ENCODE results near the gene ZNRF1.
"Not testable (repeated sequence)": the region's sequence is repeated elsewhere in the genome, so short reads cannot be mapped to it uniquely, and the experiment has no call there.

The ZNRF1 gene

DNA sequence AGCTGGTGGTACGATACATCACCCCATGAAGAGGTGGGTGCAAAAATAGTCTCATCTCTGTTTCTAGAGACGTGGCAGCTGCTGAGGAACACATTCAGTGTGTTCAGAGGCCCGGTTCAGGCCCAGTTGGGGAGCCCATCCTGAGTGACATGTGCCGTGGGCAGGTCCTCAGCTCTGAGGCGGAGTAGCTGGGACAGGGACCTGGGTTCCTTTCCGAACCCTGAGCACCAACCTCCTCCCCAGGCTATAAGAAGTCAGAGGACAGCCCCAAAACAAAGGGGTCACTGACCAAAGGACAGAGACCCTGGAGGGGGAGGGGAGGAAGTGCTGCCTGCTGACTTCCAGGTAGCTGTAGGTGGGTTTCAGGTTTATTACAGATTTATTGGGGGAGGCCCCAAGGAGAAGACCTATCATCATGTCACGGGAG is 112.7 kb downstream of the ZNRF1 start:
- in situ Hi-C loops (cut with MboI; ENCODE audit: low sequenced_read_pairs) = no loop called here

DNA sequence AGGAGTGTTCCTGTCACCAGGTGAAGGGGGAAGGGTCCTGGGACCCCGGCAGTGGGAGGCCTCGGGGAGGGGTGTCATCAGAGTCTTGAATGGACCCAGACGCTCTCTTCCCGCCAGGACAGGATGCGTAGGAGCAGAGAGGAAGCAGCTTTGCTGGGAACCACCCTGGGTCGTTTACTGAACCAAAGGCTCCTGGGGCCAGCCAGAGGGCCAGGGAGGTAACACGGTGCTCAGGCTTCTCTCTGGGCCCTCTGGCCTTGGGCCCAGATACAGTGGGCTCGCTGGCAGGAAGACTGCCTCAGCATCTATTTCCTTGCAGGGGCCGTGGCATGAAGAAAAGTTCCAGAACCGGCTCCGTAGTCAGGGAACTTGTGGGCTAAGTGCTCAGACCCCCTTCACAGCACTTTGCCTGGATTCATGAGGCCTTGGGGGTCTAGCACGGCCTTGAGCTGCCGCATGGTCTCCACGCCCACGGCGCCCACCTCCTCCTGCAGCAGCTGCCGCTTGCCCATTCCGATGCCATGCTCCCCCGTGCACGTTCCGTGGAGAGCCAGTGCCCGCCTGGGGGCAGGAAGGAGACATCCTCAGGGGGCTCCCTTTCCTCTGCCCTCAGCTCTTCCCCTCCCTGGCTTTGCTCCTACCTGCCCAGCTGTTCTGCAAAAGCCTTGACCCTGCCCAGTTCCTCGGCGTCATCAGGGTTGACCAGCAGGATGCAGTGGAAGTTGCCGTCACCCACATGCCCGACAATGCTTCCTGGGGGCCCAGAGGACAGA is 113.3 kb downstream of the ZNRF1 start:
- in situ Hi-C loops (cut with MboI; ENCODE audit: low sequenced_read_pairs) = no loop called here

DNA sequence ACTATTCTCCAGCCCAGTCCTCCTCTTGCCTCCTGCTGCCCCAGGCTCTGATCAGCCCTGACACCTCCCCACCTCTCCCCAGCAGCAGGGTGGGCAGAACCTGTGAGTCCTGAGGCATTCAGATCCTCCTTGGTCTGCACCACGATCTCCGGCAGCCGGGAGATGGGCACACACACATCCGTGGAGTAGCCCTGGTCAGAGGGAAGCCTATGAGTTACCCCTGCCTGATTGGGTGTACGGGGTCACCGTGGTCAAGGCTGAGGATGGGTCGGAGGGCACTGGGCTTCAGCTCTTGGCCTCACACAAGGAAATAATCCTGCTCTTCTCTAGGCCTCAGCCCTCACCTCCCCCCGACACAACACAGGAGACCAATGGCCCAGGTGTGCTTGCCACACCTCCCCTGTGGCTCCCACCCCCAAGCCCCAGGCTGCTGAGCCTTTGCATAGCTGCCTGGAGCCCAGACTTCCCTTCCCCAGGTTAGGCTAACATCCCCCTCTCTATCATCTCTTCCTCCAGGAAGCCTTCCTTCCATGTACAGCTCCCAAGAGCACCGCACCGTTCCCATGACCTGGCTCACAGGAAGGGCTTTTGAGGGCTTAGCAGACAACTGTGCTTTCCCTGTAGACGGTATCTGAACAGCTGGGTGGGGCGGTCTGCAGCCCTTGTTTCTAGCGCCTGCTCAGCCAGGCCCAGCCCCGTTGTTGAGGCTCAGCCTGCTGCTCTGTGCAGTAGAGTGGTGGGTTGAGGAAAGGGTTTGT is 114.1 kb downstream of the ZNRF1 start:
- in situ Hi-C loops (cut with MboI; ENCODE audit: low sequenced_read_pairs) = no loop called here

- in situ Hi-C loops (cut with MboI; ENCODE audit: low sequenced_read_pairs) = no loop called here
These were observed 114.8 kb downstream of the ZNRF1 start for GRCh38 chr16:75113541-75114121.

GRCh38 chr16:75114179-75114945 is 115.5 kb downstream of the ZNRF1 start:
- in situ Hi-C loops (cut with MboI; ENCODE audit: low sequenced_read_pairs) = no loop called here

- in situ Hi-C loops (cut with MboI; ENCODE audit: low sequenced_read_pairs) = no loop called here
These were observed 116.4 kb downstream of the ZNRF1 start for GRCh38 chr16:75114946-75115825.

GRCh38 chr16:75116081-75116910 is 117.5 kb downstream of the ZNRF1 start, which contains the start of gene LDHD:
LDHD (minus strand) TSS chr16:75116780; CDS start chr16:75116720, 60 bp downstream.
- in situ Hi-C loops (cut with MboI; ENCODE audit: low sequenced_read_pairs) = no loop called here

DNA sequence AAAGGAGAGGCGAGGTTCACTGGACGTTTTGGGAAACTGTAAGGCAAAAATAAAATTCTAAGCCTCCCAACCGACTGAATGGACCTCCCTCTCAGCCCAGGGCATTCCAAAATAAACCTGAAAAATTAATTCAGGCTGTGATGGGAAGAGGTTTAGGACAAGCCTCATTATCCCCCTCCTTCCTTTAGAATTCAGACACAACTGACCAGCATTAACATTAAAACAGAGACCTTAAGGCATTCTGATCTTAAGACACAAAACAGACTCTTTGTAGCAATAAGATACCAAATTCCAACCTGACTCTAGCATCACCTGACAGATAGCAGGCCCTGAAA is 118.1 kb downstream of the ZNRF1 start:
- in situ Hi-C loops (cut with MboI; ENCODE audit: low sequenced_read_pairs) = no loop called here

DNA sequence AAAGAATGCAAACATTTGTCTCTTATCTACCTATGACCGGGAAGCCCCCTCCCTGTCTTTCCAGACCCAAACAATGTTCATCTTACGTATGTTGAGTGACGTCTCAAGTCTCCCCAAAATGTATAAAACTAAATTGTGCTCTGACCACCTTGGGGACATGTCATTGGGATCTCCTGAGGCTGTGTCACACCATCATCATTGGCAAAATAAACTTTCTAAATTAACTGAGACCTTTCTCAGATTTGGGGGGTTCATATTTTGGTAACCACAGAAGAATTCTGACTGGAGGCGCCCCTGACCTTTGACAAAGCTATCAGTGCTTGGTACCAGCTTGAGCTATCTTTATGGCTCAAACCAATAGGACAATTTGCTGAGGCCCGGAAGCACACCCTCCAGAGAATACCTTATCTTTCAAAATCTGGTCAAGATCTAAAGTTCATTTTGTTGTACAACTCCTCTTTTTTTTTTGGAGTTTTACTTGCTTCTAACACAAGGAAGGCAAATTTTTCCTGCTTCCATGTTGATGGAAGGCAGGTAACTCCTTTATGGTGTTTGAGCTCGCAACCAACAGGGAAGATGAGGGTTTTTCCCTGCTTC is 120.2 kb downstream of the ZNRF1 start:
- in situ Hi-C loops (cut with MboI; ENCODE audit: low sequenced_read_pairs) = no loop called here

- in situ Hi-C loops (cut with MboI; ENCODE audit: low sequenced_read_pairs) = no loop called here
These were observed 121.4 kb downstream of the ZNRF1 start for GRCh38 chr16:75120253-75120652.

DNA sequence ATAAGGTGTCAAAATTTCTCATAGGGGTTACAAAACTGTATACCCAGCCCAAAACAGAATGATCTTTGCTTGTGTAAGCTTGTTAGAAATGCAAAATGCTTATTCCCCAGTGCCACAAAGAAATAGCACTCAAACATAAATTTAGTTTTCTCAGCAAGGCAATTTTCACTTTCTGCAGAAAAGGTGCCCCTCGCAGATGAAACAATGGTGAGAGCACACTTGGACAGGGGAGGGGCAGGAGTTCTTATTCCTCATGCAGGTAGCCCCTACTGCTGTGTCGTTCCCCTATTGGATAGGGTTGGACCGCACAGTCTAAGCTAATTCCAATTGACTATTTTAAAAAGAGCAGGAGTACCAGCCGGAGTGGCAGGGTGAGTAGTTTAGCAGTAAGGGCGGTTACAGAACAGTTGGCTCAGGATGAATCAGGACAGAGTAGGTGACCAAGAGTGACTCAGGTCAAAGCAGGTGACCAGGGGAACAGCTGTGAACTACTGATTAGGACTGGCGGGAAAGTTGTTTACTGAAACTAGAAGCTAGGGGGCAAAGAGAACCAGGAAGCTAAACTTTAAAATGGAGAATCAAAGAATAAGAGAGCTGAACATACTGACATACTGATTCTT is 123.2 kb downstream of the ZNRF1 start:
- in situ Hi-C loops (cut with MboI; ENCODE audit: low sequenced_read_pairs) = no loop called here

DNA sequence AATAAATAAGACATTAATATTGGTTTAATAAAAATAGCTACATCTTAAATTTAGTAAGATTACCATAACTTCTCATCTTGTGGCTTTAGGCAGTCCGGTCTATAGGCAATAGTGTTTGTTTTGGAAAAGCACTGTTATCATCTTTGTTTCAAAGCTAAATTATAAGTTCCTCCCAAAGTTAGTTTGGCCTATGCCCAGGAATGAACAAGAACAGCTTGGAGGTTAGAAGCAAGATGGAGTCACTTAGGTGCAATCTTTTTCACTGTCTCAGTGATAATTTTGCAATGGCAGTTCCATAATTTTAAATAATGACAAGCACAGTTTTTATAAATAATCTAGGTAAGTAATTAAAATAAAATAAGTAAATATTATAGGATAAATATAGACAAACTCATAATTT is 123.8 kb downstream of the ZNRF1 start:
- in situ Hi-C loops (cut with MboI; ENCODE audit: low sequenced_read_pairs) = no loop called here

DNA sequence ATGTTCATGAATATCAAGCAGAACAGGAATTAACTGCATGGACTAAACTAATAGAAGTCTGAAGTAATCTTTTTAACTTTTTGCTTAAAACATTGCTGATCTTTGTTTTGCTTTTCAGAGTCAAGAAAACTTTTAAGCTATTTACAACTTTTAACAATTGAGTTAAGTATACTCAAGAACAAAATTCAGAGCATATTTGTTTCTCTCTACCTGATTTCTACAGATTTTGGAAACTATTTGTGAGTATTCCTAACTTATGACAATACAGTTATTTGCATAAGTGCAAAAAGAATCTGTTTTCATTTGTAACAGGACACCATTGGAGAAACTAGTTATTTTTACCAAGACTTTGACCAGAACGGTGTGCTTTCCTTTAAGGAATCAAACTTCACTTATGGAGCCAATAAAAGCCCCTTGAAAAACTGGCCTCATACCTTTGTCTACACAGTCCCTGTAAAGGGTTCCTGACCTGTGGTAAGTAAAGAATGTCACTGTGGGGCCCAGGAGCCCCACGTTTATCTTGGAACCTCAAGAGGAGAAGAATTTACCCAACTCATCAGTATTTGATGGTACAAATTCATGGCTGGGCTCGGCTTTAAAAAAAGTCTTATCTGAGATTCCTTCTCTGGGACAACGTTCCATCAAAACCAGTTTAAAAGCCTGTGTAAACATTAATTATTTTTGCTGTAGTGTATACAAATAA is 129.0 kb downstream of the ZNRF1 start:
- in situ Hi-C loops (cut with MboI; ENCODE audit: low sequenced_read_pairs) = no loop called here

DNA sequence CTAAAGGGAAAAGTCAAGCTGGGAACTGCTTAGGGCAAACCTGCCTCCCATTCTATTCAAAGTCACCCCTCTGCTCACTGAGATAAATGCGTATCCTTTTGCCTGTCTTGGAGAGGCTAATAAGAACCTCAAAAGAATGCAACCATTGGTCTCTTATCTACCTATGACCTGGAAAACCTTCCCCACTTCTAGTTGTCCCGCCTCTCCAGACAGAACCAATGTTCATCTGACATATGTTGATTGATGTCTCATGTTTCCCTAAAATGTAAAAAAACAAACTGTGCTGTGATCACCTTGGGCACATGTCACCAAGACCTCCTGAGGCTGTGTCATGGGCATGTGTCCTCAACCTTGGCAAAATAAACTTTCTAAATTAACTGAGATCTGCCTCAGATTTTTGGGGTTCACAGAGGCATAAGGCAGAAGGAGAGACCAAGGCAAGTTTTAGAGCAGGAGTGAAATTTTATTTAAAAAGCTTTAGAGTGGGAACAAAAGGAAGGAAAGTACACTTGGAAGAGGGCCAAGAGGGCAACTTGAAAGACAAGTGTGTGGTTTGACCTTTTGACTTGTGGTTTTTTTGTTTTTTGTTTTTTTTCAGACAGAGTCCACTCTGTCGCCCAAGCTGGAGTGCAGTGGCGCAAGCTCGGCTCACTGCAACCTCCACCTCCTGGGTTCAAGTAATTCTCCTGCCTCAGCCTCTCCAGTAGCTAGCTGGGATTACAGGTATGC is 130.8 kb downstream of the ZNRF1 start:
- in situ Hi-C loops (cut with MboI; ENCODE audit: low sequenced_read_pairs) = not testable (repeated sequence)

GRCh38 chr16:75130150-75130771 is 131.4 kb downstream of the ZNRF1 start:
- in situ Hi-C loops (cut with MboI; ENCODE audit: low sequenced_read_pairs) = no loop called here

GRCh38 chr16:75131081-75131480 is 132.3 kb downstream of the ZNRF1 start:
- in situ Hi-C loops (cut with MboI; ENCODE audit: low sequenced_read_pairs) = no loop called here

GRCh38 chr16:75138233-75138632 is 139.4 kb downstream of the ZNRF1 start:
- in situ Hi-C loops (cut with MboI; ENCODE audit: low sequenced_read_pairs) = no loop called here
